ENCODE measurements around the gene SP110.
"Not testable (repeated sequence)": the region's sequence is repeated elsewhere in the genome, so short reads cannot be mapped to it uniquely, and the experiment has no call there.

Gene SP110

GRCh38 chr2:230222829-230223228, 3.0 kb upstream of the SP110 start:
- DNase-seq = not testable (repeated sequence)

DNA sequence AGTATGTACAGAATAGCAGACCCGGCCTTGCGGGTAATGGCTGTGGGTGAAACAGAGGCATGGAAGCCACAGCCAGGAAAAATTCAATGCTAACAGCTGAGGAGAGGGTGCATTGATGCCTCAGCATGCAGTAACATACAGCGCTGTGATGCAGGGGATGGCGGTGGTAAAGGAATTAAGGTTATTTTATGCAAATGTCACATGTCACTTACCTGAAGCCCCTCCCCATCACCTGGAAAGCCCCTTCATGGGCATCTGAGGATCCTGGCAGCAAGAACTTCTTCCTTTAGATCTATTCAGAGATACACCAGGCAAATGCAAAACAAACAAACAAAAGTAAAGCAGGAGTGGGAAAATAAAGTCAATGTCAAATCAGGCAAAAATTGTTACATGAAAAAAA, 1.7 kb upstream of the SP110 start:
- DNase-seq = no peak

- DNase-seq = no peak
Measured at GRCh38 chr2:230220347-230220969, 674 bp upstream of the SP110 start.

GRCh38 chr2:230218421-230218820, 1.4 kb downstream of the SP110 start:
- no peak for DNase-seq

- DNase-seq = no peak
Measured at GRCh38 chr2:230217424-230217823, 2.4 kb downstream of the SP110 start.

DNA sequence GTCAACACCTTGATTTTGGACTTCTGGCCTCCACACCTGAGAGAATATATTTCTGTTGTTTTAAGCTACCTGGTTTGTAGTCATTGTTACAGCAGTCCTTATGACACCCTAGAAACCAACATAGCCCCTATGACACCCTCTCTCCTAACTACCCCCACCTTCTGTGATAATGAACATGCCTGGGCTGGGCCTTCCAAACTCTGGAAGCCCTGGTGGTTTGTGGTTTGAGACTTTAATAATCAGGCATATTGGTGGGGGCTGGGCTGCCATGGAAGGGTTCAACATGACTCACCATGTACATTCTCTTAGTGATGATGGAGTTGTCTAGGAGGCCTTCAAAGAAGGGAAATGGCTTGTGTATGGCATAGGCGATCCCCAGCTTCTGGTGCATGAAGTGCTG, 3.3 kb downstream of the SP110 start:
- DNase-seq = no peak

DNA sequence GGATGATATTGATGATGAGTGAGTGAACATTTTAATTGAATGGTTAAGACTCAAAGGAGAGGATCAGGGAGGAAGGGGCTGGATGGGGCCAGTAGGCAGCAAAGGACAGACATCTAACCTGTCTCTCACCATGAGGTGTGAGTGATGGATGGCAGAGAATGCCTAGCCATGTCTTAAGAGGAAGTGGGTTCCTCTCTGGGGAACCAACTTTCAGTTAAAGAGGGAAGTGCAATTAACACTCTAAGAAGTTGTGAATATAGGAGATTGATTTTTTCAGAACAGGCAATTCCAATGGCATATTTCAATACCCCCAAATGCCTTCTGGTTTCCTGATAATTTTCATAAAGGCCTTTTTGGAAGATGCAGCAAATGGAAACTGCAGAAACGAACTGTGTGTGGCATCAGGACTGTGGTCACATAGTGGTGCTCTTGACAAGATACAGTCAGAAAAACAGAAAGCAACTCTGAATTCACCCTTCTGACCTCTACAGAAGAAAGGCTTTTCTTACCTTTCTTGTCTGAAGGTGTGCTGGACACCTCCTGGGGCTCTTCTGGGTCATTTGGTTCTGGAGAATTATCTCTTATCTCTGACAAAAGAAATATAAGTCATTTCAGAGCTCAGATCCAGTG, 10.2 kb downstream of the SP110 start:
- no peak for DNase-seq

DNA sequence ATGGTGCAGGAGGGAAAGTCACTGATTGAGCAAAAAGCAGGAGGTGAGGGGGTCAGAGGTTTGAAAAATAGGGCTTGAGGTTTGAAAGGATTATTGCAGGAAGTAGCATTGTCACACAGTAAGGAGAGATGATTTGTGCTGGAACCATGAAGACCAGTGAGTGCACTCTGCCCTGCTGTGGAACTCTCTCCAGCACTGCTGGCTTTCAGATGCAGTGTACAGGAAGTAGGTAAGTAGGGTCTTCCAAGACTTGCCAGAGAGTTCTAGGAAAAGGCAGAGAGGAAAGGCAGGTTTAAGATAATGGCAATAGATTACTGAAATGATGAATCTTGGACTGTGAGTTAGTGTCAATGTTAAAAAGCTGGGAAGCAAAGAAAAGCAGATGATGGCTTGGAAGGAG, 11.2 kb downstream of the SP110 start:
- DNase-seq = no peak

- no peak for DNase-seq
Measured at GRCh38 chr2:230205721-230206120, 14.1 kb downstream of the SP110 start.

GRCh38 chr2:230205034-230205433, 14.8 kb downstream of the SP110 start:
- DNase-seq = no peak

DNA sequence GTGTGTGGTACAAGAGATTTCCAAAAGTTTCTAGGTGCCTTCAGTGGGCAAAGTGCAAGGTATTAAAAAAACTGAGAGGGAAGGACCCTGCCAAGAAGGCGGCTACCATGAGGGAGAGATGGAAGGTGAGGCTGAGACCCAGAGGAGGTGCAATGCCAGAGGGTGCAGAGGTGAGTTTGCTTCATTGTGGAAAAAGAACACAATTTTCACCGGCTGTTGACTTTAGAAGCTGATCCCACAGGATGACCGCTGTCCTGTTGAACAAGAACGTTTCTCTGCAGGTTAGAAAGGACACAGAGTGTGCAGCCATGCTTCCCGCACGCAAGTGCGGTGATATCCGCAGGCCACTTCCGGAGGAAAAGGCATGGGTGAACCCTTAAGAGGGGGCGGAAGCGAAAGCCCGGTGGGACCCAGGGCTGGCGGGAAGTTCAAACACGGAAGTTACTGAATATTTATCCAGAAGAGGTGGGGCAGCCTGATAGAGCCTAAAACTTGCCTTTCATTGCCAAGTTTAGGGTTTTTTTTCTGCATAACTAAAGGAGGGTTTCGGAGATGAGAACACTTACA, 16.6 kb downstream of the SP110 start:
- no peak for DNase-seq

GRCh38 chr2:230202430-230203109, 17.2 kb downstream of the SP110 start:
- DNase-seq = no peak

- DNase-seq = no peak
Measured at GRCh38 chr2:230184727-230185578, 34.8 kb downstream of the SP110 start.

DNA sequence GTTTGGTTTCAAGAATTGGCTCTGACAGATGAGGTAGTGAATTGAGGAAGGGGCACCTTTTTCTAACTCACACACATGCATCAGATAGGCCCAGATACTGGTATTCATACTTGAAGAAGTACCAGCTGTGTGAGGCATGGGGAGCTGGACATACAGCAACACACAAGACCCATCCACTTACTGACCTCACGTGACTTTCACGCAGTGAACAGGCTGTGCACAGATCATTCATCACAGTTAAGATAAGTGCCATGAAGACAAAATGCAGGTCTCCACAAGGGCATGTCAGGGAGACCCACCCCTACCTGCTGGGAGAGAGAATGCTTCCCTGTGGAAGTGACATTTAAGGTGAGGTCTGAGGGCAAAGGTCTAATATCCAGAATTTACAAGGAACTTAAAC, 38.6 kb downstream of the SP110 start:
- no peak for DNase-seq

- DNase-seq = no peak
Measured at GRCh38 chr2:230179907-230180306, 39.9 kb downstream of the SP110 start.

DNA sequence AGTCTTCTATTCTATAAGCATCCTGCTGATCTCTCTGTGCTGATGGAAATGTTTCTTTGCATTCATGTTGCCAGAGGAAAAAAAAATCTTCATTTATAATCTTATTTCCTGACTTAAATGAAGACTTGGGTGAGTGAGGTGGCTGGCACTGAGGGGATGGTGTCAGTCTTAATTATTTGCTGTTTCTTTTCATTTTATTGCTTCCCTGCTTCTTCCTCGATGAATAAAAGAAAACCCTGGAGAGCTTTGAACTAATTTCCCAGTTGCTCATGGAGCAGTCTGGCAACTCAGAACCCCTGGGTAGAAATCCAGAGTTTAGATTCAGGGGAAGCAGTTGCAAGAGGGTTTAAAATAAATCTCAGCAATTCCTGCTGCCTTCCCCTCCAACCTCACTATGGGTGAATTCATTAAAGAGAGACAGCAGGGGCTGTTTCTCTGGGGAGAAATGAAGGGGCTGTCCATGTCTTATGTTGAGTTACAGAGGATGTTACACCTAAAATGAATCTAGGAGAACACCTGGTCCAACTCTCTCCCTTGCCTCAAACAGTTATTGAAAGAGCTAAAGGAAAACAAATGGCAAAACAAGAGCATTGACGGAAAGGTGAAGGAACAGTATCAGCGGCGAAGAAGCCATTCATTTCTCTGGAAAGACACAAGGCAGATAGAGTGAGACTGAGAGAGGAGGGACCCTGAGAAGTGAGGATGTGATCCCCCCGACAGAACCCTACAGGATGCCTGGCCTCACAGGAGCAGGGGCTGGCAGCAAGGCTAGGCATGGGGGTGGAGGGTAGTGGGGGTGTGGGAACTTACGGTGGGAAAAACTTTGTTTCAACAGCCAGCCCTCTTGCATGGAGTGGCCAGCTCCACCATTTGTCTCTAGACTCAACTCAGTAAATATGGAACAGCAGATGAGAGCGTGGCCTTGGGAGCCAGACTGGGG, 41.0 kb downstream of the SP110 start:
- no peak for DNase-seq

- DNase-seq = no peak
Measured at GRCh38 chr2:230176996-230177395, 42.8 kb downstream of the SP110 start.

DNA sequence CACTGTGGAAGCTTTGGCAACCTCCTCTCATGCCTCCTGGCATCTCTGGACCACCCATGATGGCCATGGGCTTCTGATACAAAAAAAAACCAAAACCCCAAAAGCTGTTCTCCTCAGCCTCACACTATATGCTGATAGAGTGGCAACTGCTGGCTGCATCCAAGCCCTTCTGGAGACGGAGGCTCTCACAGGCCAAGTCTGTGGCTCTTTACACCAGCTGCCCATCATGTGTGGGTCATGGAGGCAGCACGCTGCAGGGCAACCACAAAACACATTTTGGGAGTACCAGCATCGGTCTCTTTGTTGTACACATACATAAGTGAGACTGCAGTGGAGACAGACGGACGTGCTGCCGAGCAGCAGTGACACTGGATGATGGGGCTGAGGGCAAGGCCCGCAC, 45.3 kb downstream of the SP110 start:
- no peak for DNase-seq

DNA sequence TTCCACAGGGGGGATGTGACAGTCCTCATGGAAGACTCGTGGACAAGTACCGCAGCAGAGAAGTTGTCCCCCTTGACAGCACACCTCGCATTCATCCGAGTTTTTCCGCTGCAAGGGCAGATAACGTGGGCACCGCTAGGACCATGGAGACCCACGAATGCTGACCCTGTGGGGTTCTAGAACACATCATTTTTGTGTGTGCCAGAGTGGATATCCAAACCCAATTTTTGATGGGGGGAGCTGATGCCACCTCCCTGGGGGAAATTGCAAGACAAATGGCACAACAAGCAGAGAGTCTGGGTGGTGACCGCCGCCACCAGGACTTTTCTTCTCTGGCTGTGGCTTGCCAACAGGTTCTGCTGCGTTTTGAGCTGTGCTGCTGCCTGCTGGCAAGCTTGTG, 46.9 kb downstream of the SP110 start:
- no peak for DNase-seq

DNA sequence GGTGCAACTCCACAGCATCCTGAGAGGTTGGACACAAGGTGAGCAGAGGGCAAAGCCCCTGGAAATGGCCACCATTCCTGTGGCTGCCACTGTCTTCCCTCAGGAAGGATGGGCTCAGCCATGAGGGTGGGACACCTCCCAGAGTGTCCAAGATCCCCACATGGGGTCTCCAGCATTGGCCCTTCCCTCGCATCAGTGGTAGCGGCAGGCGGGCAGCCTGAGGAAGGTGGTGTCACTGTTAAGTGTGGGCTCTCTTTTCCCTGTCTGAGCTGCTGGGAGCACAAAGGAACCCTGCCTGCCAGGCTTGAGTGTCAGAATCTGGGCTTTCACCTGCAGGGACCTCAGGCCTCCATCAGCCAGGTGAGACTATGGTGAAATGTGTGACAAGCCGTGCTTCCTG, 47.6 kb downstream of the SP110 start:
- DNase-seq = no peak

- DNase-seq = no peak
Measured at GRCh38 chr2:230170532-230170931, 49.3 kb downstream of the SP110 start.

DNA sequence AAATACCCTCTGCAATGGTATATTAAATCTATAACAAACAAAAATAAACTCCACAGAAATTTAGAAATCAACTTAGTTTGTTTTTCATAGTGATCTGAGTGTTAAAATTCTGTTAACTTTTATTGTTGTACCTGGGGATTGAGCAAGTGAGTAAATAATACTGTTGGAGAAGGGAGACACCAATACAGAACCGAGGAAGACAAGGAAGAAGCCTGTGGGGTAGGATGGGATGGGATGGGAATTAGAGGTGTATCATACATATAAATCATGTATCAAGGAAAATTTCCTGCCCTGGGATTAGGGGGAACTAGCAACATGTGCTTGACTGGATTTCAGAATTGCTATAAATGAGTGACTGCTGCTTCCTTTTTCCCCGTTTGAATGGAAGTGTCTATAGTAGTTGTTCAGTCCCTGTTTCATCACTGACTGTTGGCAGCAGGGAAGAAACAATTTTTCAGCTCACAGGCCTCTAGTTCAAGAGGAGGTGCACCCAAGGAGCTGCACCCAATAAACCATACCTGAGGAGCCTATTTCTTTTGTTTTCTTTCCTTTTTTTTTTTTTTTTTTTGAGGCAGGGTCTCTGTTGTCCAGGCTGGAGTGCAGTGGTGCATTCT, 53.1 kb downstream of the SP110 start:
- no peak for DNase-seq

Measured in DMS 273 treated with DMSO at 0.1 percent for 48 hours (cell line).